GM21515 (cell line): ENCODE measurements around the gene BEX2.

Experiments used
- ATAC-seq: cut with Tn5 transposase; IDR thresholded peaks from one replicate; pipeline ENCODE4 v1.9.1; 2021; ENCODE audit not compliant: unreplicated experiment

Gene BEX2

GRCh38 chrX:103274284-103274683 is 36.5 kb downstream of the BEX2 start:
- no peak for ATAC-seq
